C4-2B (cell line): ENCODE measurements around the gene CENPX.

Experiments
- CTCF ChIP-seq: fragments of 450-650 bp; conservative IDR thresholded peaks from 2 replicates; pipeline ENCODE4 v1.5.1; 2017; ENCODE audit warnings: mild to moderate bottlenecking
- ZFX ChIP-seq: fragments of 450-650 bp; IDR thresholded peaks from 2 replicates; pipeline ENCODE4 v1.6.1; 2017

- TF ChIP-seq CTCF: no peak
- no peak for TF ChIP-seq ZFX
Observed at GRCh38 chr17:82062984-82063368, 40.3 kb upstream of the CENPX start.
